OCI-LY7 (cell line): ENCODE data around the gene DGKB.

Source experiments
- EZH2phosphoT487 ChIP-seq: fragments of 200-600 bp; sonication (generic); IDR thresholded peaks from 2 replicates; pipeline ENCODE4 v1.6.1; 2018; ENCODE audit warnings: low read depth, borderline replicate concordance, mild to moderate bottlenecking, mixed run types, antibody characterized with exemption, low read length, moderate library complexity, mixed read lengths
- TF ChIP-seq, protein P1 (sequence below): fragments of 200-600 bp; sonication (generic); conservative IDR thresholded peaks from 2 replicates; pipeline ENCODE4 v1.5.1; 2014; ENCODE audit warnings: mild to moderate bottlenecking, antibody characterized with exemption, low read length, moderate library complexity, mixed read lengths

DNA sequence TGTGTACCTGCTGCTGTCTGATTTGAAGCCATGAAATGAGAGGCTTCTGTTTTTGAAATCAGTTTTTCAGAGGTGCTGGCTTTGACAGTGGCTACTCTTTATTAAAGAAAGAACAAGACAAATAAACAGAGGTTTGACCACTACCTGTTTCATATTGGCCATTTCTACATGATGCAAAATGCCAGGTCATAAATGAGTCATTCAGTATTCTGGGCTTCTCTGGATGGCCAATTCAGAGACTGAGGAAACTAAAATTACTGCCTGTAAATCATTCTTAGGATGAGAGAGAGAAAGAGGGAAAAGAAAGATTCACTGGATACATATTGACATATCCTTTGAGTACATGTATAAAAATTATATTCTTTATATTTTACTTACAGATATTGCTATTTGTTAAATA, 609.8 kb downstream of the DGKB start:
- TF ChIP-seq, protein P1, sequence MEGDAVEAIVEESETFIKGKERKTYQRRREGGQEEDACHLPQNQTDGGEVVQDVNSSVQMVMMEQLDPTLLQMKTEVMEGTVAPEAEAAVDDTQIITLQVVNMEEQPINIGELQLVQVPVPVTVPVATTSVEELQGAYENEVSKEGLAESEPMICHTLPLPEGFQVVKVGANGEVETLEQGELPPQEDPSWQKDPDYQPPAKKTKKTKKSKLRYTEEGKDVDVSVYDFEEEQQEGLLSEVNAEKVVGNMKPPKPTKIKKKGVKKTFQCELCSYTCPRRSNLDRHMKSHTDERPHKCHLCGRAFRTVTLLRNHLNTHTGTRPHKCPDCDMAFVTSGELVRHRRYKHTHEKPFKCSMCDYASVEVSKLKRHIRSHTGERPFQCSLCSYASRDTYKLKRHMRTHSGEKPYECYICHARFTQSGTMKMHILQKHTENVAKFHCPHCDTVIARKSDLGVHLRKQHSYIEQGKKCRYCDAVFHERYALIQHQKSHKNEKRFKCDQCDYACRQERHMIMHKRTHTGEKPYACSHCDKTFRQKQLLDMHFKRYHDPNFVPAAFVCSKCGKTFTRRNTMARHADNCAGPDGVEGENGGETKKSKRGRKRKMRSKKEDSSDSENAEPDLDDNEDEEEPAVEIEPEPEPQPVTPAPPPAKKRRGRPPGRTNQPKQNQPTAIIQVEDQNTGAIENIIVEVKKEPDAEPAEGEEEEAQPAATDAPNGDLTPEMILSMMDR = no peak
- TF ChIP-seq EZH2phosphoT487 = no peak
